OCI-LY7 (cell line): Measurements from ENCODE around the gene TMED7. TPM values are rescaled to one million over a fixed set of nuclear protein-coding genes. Genes with fewer than 3 reads are reported as not detected.

Experiments used
- BruUV-seq: library from RNA; stranded (reverse); fragments of 400-500 nt; replicated peaks from 2 replicates; lab custom pipeline; 2021; lab: Mats Ljungman, UMichigan
- CTCF ChIA-PET: fragments of 300-600 bp; sonication (Branson Sonifier 250); formaldehyde crosslinking; loops from one replicate; lab custom pipeline; 2022; ENCODE audit warnings: antibody characterized with exemption; ENCODE audit not compliant: unreplicated experiment; lab: Charles Lee
- POLR2A ChIA-PET: fragments of 300-600 bp; sonication (Branson Sonifier 250); formaldehyde crosslinking; loops from one replicate; lab custom pipeline; 2022; ENCODE audit warnings: antibody characterized with exemption; lab: Charles Lee
- DNase-seq: peaks from one replicate; pipeline ENCODE4 v3.0.0-alpha.2; 2015; ENCODE audit warnings: low spot score
- H2AFZ ChIP-seq: fragments of 200-600 bp; sonication (generic), shearing (Covaris generic); 2 replicates; pipeline ENCODE4 v1.6.1; 2014; ENCODE audit warnings: mild to moderate bottlenecking, antibody characterized with exemption, low read length, moderate library complexity
- H3K27ac ChIP-seq: fragments of 200-600 bp; sonication (generic); 2 replicates; pipeline ENCODE4 v1.5.1; 2014; ENCODE audit warnings: mixed run types, low read depth, mild to moderate bottlenecking, moderate library complexity, low read length, inconsistent platforms; ENCODE audit not compliant: poor library complexity, severe bottlenecking
- H3K36me3 ChIP-seq: fragments of 200-600 bp; sonication (generic); 2 replicates; pipeline ENCODE4 v1.6.1; 2014; ENCODE audit warnings: mild to moderate bottlenecking, antibody characterized with exemption, low read length, moderate library complexity, mixed read lengths; ENCODE audit not compliant: insufficient read depth
- H3K4me1 ChIP-seq: fragments of 200-600 bp; sonication (generic); 2 replicates; pipeline ENCODE4 v1.5.1; 2014; ENCODE audit warnings: mild to moderate bottlenecking, low read length; ENCODE audit not compliant: insufficient read depth, poor library complexity, severe bottlenecking
- H3K4me2 ChIP-seq: fragments of 200-600 bp; sonication (generic); 2 replicates; pipeline ENCODE4 v1.6.1; 2014; ENCODE audit warnings: mild to moderate bottlenecking, low read length
- H3K4me3 ChIP-seq: fragments of 200-600 bp; sonication (generic); 2 replicates; pipeline ENCODE4 v1.5.1; 2014; ENCODE audit warnings: mild to moderate bottlenecking, low read depth, low read length; ENCODE audit not compliant: poor library complexity, severe bottlenecking
- H3K79me2 ChIP-seq: fragments of 200-600 bp; sonication (generic); 2 replicates; pipeline ENCODE4 v1.6.1; 2016; ENCODE audit warnings: low read depth, mild to moderate bottlenecking, low read length, moderate library complexity, mixed read lengths; ENCODE audit not compliant: insufficient read depth
- H3K9me2 ChIP-seq: fragments of 200-600 bp; sonication (generic); 2 replicates; pipeline ENCODE4 v1.6.1; 2016; ENCODE audit warnings: mild to moderate bottlenecking, low read length, mixed read lengths; ENCODE audit not compliant: insufficient read depth
- H3K9me3 ChIP-seq: fragments of 200-600 bp; sonication (generic); 2 replicates; pipeline ENCODE4 v1.6.1; 2014; ENCODE audit warnings: mild to moderate bottlenecking, mixed run types, low read length, mixed read lengths
- H4K20me1 ChIP-seq: fragments of 200-600 bp; sonication (generic); 2 replicates; pipeline ENCODE4 v1.6.1; 2014; ENCODE audit warnings: mild to moderate bottlenecking, antibody characterized with exemption, low read length, moderate library complexity, mixed read lengths; ENCODE audit not compliant: insufficient read depth
- EZH2phosphoT487 ChIP-seq: fragments of 200-600 bp; sonication (generic); IDR thresholded peaks from 2 replicates; pipeline ENCODE4 v1.6.1; 2018; ENCODE audit warnings: low read depth, borderline replicate concordance, mild to moderate bottlenecking, mixed run types, antibody characterized with exemption, low read length, moderate library complexity, mixed read lengths
- intact Hi-C: fragments of 100-400 bp; cut with micrococcal nuclease; formaldehyde crosslinking; loops from one replicate; pipeline ENCODE4 v1.10.0; 2022; ENCODE audit not compliant: unreplicated experiment
- total RNA-seq, 2 experiments: library from RNA; depleted of rRNA in 1 of 2; stranded (reverse); fragments of >200 nt in 1 of 2; shearing (Covaris generic) in 1 of 2; gene quantifications; 2 replicates each; pipeline ENCODE4 v1.2.3, GENCODE V29; 2014 to 2022
- TF ChIP-seq, protein P1 (sequence below): fragments of 200-600 bp; sonication (generic); conservative IDR thresholded peaks from 2 replicates; pipeline ENCODE4 v1.5.1; 2014; ENCODE audit warnings: mild to moderate bottlenecking, antibody characterized with exemption, low read length, moderate library complexity, mixed read lengths

The TMED7 gene
- total RNA-seq, 2 experiments from 2014 or later: 35.8 to 55.1 TPM

GRCh38 chr5:115637507-115637906, 11.7 kb upstream of the TMED7 start:
- Histone ChIP-seq H3K9me2 (no peaks in the 10 kb centered on the region; the same call in 1 of the 2 replicates), H3K79me2 (no peaks in the 10 kb centered on the region), H2AFZ (no peak overlapping the region), H4K20me1 (no peaks in the 10 kb centered on the region), H3K36me3 (no peaks in the 10 kb centered on the region), H3K4me2 (no peak overlapping the region), H3K9me3 (no peaks in the 10 kb centered on the region), H3K4me1 (peaks cover 8% of the 10 kb centered on the region), H3K27ac (no peak overlapping the region), H3K4me3 (no peak overlapping the region)
- intact Hi-C loops: no loop called here
- DNase-seq: no peak
- ChIA-PET POLR2A (interaction anchor here (0.5 kb wide), 1 partner anchor 281 kb away, joined by 3 read pairs; no protein-coding TSS in a partner anchor), CTCF (interaction anchor here (0.6 kb wide), 1 partner anchor 184 kb away, joined by 3 read pairs; no protein-coding TSS in a partner anchor)
- no TSS peak for BruUV-seq
- TF ChIP-seq EZH2phosphoT487: no peak
- TF ChIP-seq, protein P1, sequence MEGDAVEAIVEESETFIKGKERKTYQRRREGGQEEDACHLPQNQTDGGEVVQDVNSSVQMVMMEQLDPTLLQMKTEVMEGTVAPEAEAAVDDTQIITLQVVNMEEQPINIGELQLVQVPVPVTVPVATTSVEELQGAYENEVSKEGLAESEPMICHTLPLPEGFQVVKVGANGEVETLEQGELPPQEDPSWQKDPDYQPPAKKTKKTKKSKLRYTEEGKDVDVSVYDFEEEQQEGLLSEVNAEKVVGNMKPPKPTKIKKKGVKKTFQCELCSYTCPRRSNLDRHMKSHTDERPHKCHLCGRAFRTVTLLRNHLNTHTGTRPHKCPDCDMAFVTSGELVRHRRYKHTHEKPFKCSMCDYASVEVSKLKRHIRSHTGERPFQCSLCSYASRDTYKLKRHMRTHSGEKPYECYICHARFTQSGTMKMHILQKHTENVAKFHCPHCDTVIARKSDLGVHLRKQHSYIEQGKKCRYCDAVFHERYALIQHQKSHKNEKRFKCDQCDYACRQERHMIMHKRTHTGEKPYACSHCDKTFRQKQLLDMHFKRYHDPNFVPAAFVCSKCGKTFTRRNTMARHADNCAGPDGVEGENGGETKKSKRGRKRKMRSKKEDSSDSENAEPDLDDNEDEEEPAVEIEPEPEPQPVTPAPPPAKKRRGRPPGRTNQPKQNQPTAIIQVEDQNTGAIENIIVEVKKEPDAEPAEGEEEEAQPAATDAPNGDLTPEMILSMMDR: no peak

DNA sequence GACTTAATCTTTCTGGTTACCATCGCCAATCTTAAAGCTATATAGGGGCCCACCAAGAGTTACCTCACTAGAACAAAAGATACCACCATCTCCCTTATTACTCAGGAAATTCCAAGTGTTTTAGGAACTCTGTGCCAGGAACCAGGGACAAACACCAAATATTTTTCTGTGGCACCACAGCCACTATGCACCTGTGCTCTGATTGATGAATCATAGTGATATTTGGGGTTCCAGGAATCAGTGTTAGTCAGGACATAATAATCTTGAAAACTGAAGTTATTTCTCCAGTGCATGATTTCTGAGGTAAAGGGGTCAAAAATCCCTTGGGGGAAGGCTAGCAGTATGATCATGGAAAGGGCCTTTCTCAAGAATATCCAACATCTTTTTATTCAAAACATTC, 10.2 kb upstream of the TMED7 start:
- CTCF ChIA-PET: no interaction called here

More for the DNA sequence above, 10.2 kb upstream of the TMED7 start:
- Histone ChIP-seq H3K9me3 (no peaks in the 10 kb centered on the region), H3K4me3 (no peak overlapping the region), H3K4me2 (no peak overlapping the region), H3K9me2 (no peaks in the 10 kb centered on the region), H3K27ac (no peak overlapping the region), H3K36me3 (no peaks in the 10 kb centered on the region), H4K20me1 (no peaks in the 10 kb centered on the region), H3K4me1 (peaks cover 8% of the 10 kb centered on the region), H2AFZ (no peak overlapping the region), H3K79me2 (no peaks in the 10 kb centered on the region)
- DNase-seq: no peak
- TF ChIP-seq, protein P1: no peak
- TF ChIP-seq EZH2phosphoT487: no peak
- intact Hi-C loops: no loop called here
- POLR2A ChIA-PET: no interaction called here
- no TSS peak for BruUV-seq
